SU-DHL-6 (cell line): ENCODE measurements around the gene CLNK.

Experiments
- CTCF ChIP-seq: fragments of 200-600 bp; sonication (generic); IDR thresholded peaks from one replicate; pipeline ENCODE4 v1.5.1; 2017; ENCODE audit warnings: antibody characterized with exemption, mild to moderate bottlenecking, low read length, moderate library complexity; ENCODE audit not compliant: insufficient read depth, poor library complexity, severe bottlenecking
- EZH2phosphoT487 ChIP-seq: fragments of 200-600 bp; sonication (generic), shearing (Covaris generic); conservative IDR thresholded peaks from 2 replicates; pipeline ENCODE4 v1.6.1; 2018; ENCODE audit warnings: mild to moderate bottlenecking, antibody characterized with exemption, low read length, moderate library complexity, mixed read lengths

GRCh38 chr4:10677796-10678497 is 6.6 kb downstream of the CLNK start:
- TF ChIP-seq CTCF (no peak), EZH2phosphoT487 (no peak)
